Mesenchymal stem cell (in vitro differentiated cells and primary cell): Measurements from ENCODE around the gene FBRSL1.
A peak's percentile ranks its signal among the peaks of the same experiment; 100 is the strongest.

Experiments
- DNase-seq: peaks from one replicate; pipeline ENCODE4 v3.0.0-alpha.2; 2013
- H2AFZ ChIP-seq: one replicate; pipeline ENCODE4 v1.6.1; 2013; ENCODE audit warnings: low read depth, mild to moderate bottlenecking, control low read depth, inconsistent platforms, low read length, moderate library complexity
- H2AK5ac ChIP-seq: 2 replicates; pipeline ENCODE4 v1.6.1; 2013; ENCODE audit warnings: low read length, moderate library complexity, mild to moderate bottlenecking, inconsistent platforms; ENCODE audit not compliant: severe bottlenecking
- H2BK120ac ChIP-seq: one replicate; pipeline ENCODE4 v1.6.1; 2013; ENCODE audit warnings: low read depth, mild to moderate bottlenecking, inconsistent platforms, low read length, moderate library complexity
- H2BK12ac ChIP-seq, 2 experiments: one replicate each; pipeline ENCODE4 v1.6.1; 2013; ENCODE audit warnings: inconsistent platforms in 2 of 2, low read length in 2 of 2, mild to moderate bottlenecking in 2 of 2, moderate library complexity in 2 of 2, control low read depth in 1 of 2
- H2BK15ac ChIP-seq: one replicate; pipeline ENCODE4 v1.6.1; 2013; ENCODE audit warnings: mild to moderate bottlenecking, low read depth, inconsistent platforms; ENCODE audit not compliant: poor library complexity, severe bottlenecking
- H2BK5ac ChIP-seq: 2 replicates; pipeline ENCODE4 v1.6.1; 2013; ENCODE audit warnings: low read depth, mild to moderate bottlenecking, low read length, control low read depth, inconsistent platforms; ENCODE audit not compliant: poor library complexity, severe bottlenecking
- H3K14ac ChIP-seq, 2 experiments: one replicate each; pipeline ENCODE4 v1.6.1; 2013; ENCODE audit warnings: inconsistent platforms in 2 of 2, low read length in 2 of 2, control low read depth in 1 of 2, mild to moderate bottlenecking in 1 of 2, moderate library complexity in 1 of 2
- H3K18ac ChIP-seq, 2 experiments: one replicate each; pipeline ENCODE4 v1.6.1; 2013; ENCODE audit warnings: inconsistent platforms in 2 of 2, low read length in 2 of 2, control low read depth in 1 of 2, low read depth in 1 of 2, mild to moderate bottlenecking in 1 of 2
- H3K23ac ChIP-seq, 2 experiments: one replicate each; pipeline ENCODE4 v1.6.1; 2013; ENCODE audit warnings: inconsistent platforms in 2 of 2, low read length in 2 of 2, mild to moderate bottlenecking in 2 of 2, moderate library complexity in 2 of 2, control low read depth in 1 of 2
- H3K27ac ChIP-seq: 2 replicates; pipeline ENCODE4 v1.5.1; 2013; ENCODE audit warnings: mild to moderate bottlenecking, moderate library complexity, low read length, control low read depth, inconsistent platforms; ENCODE audit not compliant: poor library complexity, severe bottlenecking
- H3K27me3 ChIP-seq, 2 experiments: 2 replicates each; pipeline versions ENCODE4 v1.6.1 to v1.7.0; 2013; ENCODE audit warnings: low read length in 2 of 2, mild to moderate bottlenecking in 2 of 2, moderate library complexity in 2 of 2, control low read depth in 1 of 2, inconsistent platforms in 1 of 2; ENCODE audit not compliant: control insufficient read depth in 1 of 2, insufficient read depth in 1 of 2
- H3K36me3 ChIP-seq, 2 experiments: 2 replicates each; pipeline versions ENCODE4 v1.6.1 to v1.7.0; 2013; ENCODE audit warnings: low read length in 2 of 2, control low read depth in 1 of 2, inconsistent platforms in 1 of 2, low read depth in 1 of 2, mild to moderate bottlenecking in 1 of 2; ENCODE audit not compliant: insufficient read depth in 2 of 2, control insufficient read depth in 1 of 2
- H3K4ac ChIP-seq, 2 experiments: one replicate each; pipeline ENCODE4 v1.6.1; 2013; ENCODE audit warnings: inconsistent platforms in 2 of 2, low read length in 2 of 2, mild to moderate bottlenecking in 2 of 2, moderate library complexity in 2 of 2, control low read depth in 1 of 2, low read depth in 1 of 2
- H3K4me1 ChIP-seq: 2 replicates; pipeline ENCODE4 v1.6.1; 2013; ENCODE audit warnings: low read depth, low read length, control low read depth; ENCODE audit not compliant: control insufficient read depth, insufficient read depth
- H3K4me2 ChIP-seq: 2 replicates; pipeline ENCODE4 v1.6.1; 2013; ENCODE audit warnings: low read length, mild to moderate bottlenecking, inconsistent platforms; ENCODE audit not compliant: poor library complexity, severe bottlenecking
- H3K4me3 ChIP-seq, 2 experiments: 2 replicates each; pipeline versions ENCODE4 v1.5.1 to v1.7.0; 2013; ENCODE audit warnings: low read length in 2 of 2, mild to moderate bottlenecking in 2 of 2, control low read depth in 1 of 2, low read depth in 1 of 2; ENCODE audit not compliant: insufficient read depth in 1 of 2
- H3K79me1 ChIP-seq: replicated peaks from 2 replicates; pipeline ENCODE4 v1.6.1; 2013; ENCODE audit warnings: mild to moderate bottlenecking, control low read depth, low read length, inconsistent platforms; ENCODE audit not compliant: poor library complexity, severe bottlenecking
- H3K9ac ChIP-seq: 2 replicates; pipeline ENCODE4 v1.7.0; 2013; ENCODE audit warnings: mild to moderate bottlenecking, low read length, moderate library complexity
- H3K9me3 ChIP-seq: 2 replicates; pipeline ENCODE4 v1.7.0; 2013; ENCODE audit warnings: mild to moderate bottlenecking, low read length; ENCODE audit not compliant: control insufficient read depth
- H4K8ac ChIP-seq: one replicate; pipeline ENCODE4 v1.6.1; 2013; ENCODE audit warnings: inconsistent platforms, mild to moderate bottlenecking, low read length, moderate library complexity
- H4K91ac ChIP-seq: one replicate; pipeline ENCODE4 v1.6.1; 2013; ENCODE audit warnings: mild to moderate bottlenecking, low read length, inconsistent platforms
- WGBS: methylation state at CpG from one replicate; pipeline ENCODE4 v1.1.7; 2013; ENCODE audit warnings: mixed read lengths; 5-methylcytosine and 5-hydroxymethylcytosine counted together

FBRSL1 gene

DNA sequence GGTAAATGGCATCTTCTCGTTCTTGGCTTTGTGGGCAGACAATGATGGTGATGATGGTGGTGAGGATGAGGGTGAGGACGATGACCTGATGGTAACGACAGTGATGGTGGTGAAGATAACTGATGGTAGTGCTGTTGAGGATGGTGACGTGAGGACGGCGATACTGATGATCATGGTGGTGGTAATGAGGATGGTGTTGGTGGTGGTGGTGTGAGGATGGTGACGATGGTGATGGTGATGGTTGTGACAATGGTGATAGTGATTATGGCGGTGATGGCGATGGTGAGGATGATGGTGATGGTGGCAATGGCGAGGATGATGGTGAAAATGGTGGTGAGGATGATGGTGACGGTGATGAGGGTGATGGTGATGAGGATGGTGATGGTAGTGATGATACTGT lies 54.5 kb downstream of the FBRSL1 start:
- no peak overlapping the region for H2AK5ac ChIP-seq
- H2BK12ac ChIP-seq, result no peak overlapping the region
- H3K79me1 ChIP-seq, result peaks cover 2% of the 10 kb centered on the region
- peaks cover 35% of the 10 kb centered on the region for H3K4me1 ChIP-seq
- H3K36me3 ChIP-seq, result peaks cover 0 to 30% of the 10 kb centered on the region in 2 experiments
- no peak overlapping the region for H2BK120ac ChIP-seq
- no peak overlapping the region for H3K14ac ChIP-seq
- H3K4me2 ChIP-seq, result no peak overlapping the region
- no peak for DNase-seq
- H3K27me3 ChIP-seq, result no peaks in the 10 kb centered on the region
- no peak overlapping the region for H4K8ac ChIP-seq
- H2AFZ ChIP-seq, result no peak overlapping the region
- no peak overlapping the region for H3K9ac ChIP-seq
- H2BK5ac ChIP-seq, result no peak overlapping the region
- H3K4me3 ChIP-seq, result no peak overlapping the region
- no peak overlapping the region for H3K23ac ChIP-seq
- no peak overlapping the region for H3K4ac ChIP-seq
- no peak overlapping the region for H3K18ac ChIP-seq
- no peaks in the 10 kb centered on the region for H3K9me3 ChIP-seq
- no peak overlapping the region for H4K91ac ChIP-seq
- H3K27ac ChIP-seq, result no peak overlapping the region
- no peak overlapping the region for H2BK15ac ChIP-seq
- 97% methylated on average over 9 of the region's 11 CpGs for WGBS

DNA sequence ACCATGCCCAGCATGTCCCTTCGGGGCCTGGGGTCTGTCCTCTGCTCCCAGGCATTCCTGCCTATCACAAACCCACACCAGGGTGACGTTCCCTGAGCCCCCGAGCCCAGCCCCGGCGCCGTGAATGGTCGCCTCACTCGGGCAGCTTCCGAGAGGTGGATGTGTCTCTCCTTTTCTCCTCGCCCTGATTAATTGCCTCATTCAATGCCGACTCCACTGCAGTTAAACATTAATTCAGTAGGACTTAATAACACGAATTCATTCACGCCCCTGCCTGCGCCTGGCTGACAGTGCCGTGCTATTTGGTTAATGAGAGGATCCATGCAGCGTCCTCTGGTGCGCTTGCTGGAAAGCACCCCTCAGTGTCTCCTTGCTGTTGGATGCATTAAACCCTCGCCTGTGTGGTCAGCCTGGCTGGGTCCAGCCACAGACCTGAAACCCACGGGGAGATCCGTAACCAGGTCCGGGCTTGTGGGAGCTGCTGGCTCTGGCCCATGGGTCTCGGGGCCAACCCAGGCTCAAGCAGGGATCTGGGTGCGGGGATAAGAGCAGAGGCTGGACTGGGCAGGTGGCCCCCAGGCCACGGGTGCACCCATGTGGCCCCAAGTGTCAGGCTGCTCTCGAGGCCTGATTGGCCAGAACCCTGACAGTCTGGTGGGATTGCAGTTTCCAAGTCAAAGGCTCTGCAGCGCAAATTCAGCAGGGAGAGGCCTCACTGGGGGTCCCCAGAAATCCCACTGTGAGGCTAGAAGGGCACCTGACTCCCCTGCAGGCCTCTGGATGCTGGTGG lies 55.4 kb downstream of the FBRSL1 start:
- Histone ChIP-seq H2BK15ac (no peak overlapping the region), H3K4me2 (peak overlapping the region; percentile 10), H3K4me3 (no peak overlapping the region), H3K18ac (no peak overlapping the region), H3K4me1 (peaks cover 44% of the 10 kb centered on the region), H3K9ac (no peak overlapping the region), H2AFZ (no peak overlapping the region), H4K91ac (no peak overlapping the region), H3K27me3 (peaks cover 0 to 4% of the 10 kb centered on the region in 2 experiments), H2BK5ac (no peak overlapping the region), H2BK12ac (no peak overlapping the region), H3K27ac (peak overlapping the region; percentile 45), H3K9me3 (no peaks in the 10 kb centered on the region), H3K36me3 (peaks cover 0 to 35% of the 10 kb centered on the region in 2 experiments), H2BK120ac (no peak overlapping the region), H3K4ac (no peak overlapping the region), H3K23ac (no peak overlapping the region), H4K8ac (no peak overlapping the region), H3K79me1 (peaks cover 4% of the 10 kb centered on the region), H2AK5ac (peak overlapping the region; percentile 20), H3K14ac (no peak overlapping the region)
- no peak for DNase-seq
- 91% methylated on average over 26 of the region's 26 CpGs for WGBS

DNA sequence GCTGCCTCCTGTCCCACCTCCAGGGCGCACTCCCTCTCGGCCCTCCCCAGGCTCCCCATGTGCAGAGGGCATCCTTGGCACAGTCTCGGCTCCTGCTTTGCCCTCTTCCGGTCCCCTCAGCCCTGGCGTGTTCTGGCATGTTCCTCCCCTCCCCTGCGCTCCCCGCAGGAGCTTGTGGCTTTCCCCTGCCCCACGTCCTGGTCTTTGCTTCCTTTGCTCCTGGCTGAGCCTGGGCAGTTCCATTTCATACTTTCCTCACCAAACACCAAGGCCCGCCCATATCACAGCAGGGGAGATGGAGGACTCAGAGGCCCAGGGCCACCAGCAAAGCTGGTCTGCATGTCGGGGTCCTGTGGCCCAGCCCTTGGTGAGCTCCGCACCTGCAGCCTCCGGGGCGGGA lies 56.0 kb downstream of the FBRSL1 start:
- Histone ChIP-seq H3K14ac (no peak overlapping the region), H2AFZ (no peak overlapping the region), H2BK12ac (no peak overlapping the region), H3K4ac (no peak overlapping the region), H3K4me1 (peaks cover 50% of the 10 kb centered on the region), H3K27ac (peak overlapping the region; percentile 45), H2BK120ac (no peak overlapping the region), H3K27me3 (peaks cover 0 to 4% of the 10 kb centered on the region in 2 experiments), H4K91ac (no peak overlapping the region), H3K36me3 (peaks cover 0 to 35% of the 10 kb centered on the region in 2 experiments), H3K23ac (no peak overlapping the region), H4K8ac (no peak overlapping the region), H3K18ac (no peak overlapping the region), H3K4me3 (no peak overlapping the region), H3K9me3 (no peaks in the 10 kb centered on the region), H3K79me1 (peaks cover 4% of the 10 kb centered on the region), H2BK15ac (no peak overlapping the region), H3K9ac (no peak overlapping the region), H3K4me2 (no peak overlapping the region), H2BK5ac (no peak overlapping the region), H2AK5ac (no peak overlapping the region)
- no peak for DNase-seq
- WGBS, result 88% methylated on average over 13 of the region's 13 CpGs

DNA sequence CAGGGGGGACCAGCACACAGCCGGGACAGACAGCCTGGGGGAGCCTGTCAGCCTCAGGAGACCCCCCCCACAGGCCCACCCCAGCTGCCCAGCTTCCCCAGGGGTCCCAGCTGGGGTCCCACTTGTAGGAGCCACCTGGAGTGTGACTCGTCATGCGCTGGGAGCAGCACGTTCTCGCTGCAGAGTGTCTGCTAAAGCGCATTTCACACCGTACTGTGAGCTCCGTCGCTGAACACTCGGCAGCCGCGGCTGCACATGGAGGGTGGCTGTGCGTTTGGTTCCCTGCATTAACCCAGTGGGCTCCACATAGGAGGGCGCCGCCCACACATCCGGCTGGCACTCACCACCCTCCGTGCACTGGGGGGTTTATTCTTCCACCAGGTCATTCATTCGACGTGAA lies 56.7 kb downstream of the FBRSL1 start:
- Histone ChIP-seq H3K9ac (no peak overlapping the region), H2AFZ (no peak overlapping the region), H3K27ac (no peak overlapping the region), H3K36me3 (peaks cover 0 to 39% of the 10 kb centered on the region in 2 experiments), H3K18ac (no peak overlapping the region), H3K4me2 (no peak overlapping the region), H4K91ac (no peak overlapping the region), H3K4ac (no peak overlapping the region), H3K79me1 (peaks cover 4% of the 10 kb centered on the region), H2BK12ac (no peak overlapping the region), H3K9me3 (no peaks in the 10 kb centered on the region), H3K4me1 (peaks cover 50% of the 10 kb centered on the region), H4K8ac (no peak overlapping the region), H2AK5ac (no peak overlapping the region), H3K27me3 (peaks cover 0 to 4% of the 10 kb centered on the region in 2 experiments), H3K4me3 (no peak overlapping the region), H3K14ac (no peak overlapping the region), H2BK120ac (no peak overlapping the region), H2BK5ac (no peak overlapping the region), H2BK15ac (no peak overlapping the region), H3K23ac (no peak overlapping the region)
- no peak for DNase-seq
- WGBS, result 82% methylated on average over 19 of the region's 19 CpGs
